HG03442 (cell line): ENCODE data around the gene AKT2.

ENCODE experiments used
- ATAC-seq: cut with Tn5 transposase; IDR thresholded peaks from one replicate; pipeline ENCODE4 v1.9.1; 2021; ENCODE audit warnings: mild to moderate bottlenecking, moderate library complexity; ENCODE audit not compliant: unreplicated experiment

AKT2 gene

DNA sequence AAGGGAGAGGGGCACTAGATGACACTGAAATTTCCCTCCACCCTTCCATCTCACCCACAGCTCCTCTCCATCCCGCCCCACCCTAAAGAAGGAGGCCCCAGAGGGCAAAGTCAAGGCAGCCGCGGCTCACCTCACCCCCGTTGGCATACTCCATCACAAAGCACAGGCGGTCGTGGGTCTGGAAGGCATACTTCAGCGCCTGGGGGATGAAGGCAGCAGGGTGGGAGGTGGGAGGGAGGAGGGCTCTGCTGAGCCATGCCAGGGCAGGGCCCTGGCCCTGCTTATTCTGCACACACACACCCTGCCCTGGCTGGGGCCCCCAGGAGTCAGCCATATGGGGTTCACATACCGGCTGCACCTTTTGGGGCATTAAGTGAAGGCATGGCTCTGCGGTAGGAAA lies 46.4 kb downstream of the AKT2 start:
- ATAC-seq: no peak

DNA sequence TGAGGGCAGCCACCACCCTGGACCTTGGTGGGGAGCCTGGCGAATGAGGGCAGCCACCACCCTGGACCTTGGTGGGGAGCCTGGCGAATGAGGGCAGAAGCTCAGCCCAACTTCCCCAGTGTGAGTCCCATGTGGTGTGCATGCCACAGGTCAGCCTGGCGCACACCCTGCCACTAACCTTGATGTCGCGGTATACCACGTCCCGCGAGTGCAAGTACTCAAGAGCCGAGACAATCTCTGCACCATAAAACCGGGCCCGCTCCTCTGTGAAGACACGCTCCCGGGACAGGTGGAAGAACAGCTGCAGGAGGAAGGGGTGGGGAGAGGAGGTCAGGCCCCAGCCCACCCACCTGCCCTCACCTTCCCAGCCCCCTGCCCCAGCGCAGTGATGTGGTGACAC lies 47.4 kb downstream of the AKT2 start:
- no peak for ATAC-seq

- no peak for ATAC-seq
Observed at GRCh38 chr19:40236366-40236765, 48.8 kb downstream of the AKT2 start.

DNA sequence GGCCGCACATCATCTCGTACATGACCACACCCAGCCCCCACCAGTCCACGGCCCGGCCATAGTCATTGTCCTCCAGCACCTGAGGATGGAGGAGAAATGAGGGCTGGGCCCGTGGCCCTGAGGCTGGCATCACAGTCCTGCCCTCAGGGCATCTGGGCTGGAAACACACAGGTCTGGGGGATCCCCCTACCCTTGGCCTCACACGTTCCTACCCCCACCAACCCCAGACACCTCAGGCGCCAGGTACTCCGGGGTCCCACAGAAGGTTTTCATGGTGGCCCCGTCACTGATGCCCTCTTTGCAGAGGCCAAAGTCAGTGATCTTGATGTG lies 49.2 kb downstream of the AKT2 start:
- no peak for ATAC-seq

- no peak for ATAC-seq
Observed at GRCh38 chr19:40235238-40236025, 49.7 kb downstream of the AKT2 start.

DNA sequence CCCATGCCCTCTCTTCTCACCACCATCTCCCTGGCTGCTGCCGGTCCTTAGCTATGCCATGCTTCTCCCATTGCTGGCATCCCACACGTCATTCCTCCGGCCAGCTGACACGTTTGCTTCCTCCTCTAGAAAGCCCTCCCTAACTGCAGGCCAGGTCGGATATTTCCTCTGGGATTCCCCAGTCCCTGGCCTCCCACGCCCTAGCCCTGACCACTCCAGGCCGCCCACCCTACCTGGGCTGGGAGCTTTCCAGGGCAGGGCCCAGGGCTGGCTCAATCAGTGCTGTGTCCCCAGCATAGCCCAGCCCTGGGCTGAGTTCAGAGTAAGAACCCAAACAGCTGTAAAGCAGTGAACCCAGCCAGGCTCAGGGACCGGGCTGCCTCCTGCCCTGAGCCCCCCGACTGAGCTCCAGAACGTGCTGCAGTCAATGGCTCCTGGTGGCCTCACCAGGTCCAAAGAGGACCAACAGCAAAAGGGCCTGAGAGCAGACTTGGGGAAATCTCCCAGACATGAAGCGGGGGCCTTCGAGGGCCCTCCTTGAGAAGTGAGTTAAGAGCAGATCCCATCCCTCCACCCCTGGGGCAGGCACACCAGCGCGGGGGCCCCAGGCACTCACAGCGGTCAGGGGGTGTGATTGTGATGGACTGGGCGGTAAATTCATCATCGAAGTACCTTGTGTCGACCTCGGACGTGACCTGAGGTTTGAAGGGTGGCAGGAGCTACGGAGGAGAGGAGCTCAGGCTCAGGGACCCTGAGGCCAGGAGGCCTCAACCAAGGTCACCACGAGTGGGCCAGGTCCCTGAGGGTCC lies 50.5 kb downstream of the AKT2 start:
- no peak for ATAC-seq

- ATAC-seq: no peak
Observed at GRCh38 chr19:40233811-40234389, 51.2 kb downstream of the AKT2 start.

DNA sequence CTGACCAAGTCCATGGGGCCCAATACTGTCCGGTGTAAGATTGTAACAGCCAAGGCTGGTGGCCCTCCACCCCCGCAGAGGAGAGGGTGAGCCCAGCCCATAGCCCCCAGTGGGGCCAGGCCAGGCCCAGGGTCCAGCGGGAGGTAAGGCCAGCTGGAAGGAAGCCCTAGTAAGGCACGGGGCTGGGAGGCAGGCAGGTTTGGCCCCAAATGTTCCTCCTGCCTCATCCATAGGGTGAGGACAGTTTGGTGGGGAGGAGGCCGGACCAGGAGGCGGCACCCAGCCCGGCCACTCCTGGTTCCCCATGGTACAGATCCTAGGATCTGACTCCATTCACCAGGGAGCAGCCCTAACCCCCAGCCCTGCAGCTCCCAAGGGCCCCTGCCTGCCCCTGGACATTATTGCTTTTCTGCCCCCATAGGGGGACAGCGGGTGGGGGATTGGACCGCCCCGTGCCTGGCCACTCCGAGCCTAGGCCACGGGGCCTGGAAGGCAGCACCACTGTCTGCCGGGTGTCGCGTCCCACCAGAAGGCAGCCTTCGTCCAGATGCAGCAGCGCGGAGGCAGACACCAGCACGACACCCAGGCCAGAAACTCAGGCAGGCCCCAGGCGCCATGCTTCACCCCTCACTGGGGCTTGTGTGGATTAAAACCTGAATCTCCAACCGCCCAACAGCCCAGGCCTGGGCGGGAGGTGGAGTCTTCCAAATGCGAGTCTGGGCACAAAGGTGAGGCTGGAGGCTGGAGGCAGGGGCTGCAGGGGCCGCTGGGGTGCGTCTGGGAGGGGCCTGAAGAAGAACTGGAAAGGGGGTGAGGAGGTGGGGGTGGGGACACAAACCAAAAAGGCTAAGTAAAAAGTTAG lies 52.0 kb downstream of the AKT2 start:
- no peak for ATAC-seq

DNA sequence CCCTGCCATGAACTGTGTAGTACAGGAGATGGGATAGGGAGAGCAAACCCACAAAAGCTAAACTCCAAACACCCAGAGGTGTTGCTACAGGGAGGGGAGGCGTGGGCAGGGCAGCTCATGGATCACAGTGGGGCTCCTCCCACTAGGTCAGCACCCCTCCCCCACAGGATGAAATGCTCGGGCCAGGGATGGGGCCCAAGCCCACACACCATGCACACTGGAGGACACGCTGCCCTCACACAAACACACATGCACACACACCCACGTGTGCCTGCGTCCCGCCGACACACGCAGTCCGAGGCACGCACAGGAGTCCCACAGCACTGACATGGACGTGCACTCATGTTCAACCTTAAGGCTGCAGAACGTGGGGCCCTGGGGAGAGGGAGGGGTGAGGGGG lies 52.7 kb downstream of the AKT2 start:
- ATAC-seq: no peak

DNA sequence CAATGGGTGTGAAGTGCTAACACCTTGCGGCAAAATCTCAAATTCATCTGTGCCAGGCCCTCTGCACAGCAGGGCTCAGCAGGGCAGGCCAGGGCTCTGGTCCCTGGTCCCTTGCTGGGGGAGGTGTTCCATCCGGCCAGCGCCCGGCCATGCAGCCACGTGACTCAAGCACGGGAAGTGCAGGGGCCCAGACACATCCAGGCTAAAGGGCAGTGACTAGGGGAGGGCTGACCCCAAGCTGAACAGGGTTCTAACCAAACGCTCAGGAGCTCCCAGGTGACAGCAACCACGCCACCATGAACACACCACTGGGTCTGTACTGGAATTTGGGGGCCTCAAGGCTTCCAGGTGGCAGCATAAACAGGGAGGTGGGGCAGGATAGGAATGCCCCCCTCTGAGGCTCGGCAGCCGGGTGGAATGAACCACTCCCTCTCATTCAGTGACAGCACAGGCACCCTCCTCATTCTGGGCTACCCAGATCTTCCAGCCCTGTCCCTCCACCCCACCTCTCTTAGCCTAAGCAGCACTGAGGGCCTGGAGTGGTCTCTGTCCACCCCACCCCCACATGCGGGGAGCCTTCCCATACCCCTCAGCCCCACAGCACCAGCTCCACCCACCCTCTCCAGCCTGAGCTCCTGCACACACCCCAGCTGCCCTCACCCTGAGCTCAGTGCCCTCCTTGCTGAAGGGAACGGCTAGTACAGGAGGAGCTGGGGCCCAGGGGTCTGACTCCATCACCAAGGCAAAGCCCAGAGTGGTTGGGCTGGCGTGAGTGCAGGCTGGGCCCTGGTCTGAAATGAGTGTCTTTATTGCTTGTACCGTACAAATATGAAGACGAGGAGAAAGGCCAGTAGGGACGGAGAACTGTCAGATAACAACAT lies 53.4 kb downstream of the AKT2 start:
- no peak for ATAC-seq

- no peak for ATAC-seq
Observed at GRCh38 chr19:40231057-40231456, 54.1 kb downstream of the AKT2 start.

- ATAC-seq: no peak
Observed at GRCh38 chr19:40229926-40230417, 55.2 kb downstream of the AKT2 start.

- ATAC-seq: no peak
Observed at GRCh38 chr19:40229484-40229883, 55.7 kb downstream of the AKT2 start.

DNA sequence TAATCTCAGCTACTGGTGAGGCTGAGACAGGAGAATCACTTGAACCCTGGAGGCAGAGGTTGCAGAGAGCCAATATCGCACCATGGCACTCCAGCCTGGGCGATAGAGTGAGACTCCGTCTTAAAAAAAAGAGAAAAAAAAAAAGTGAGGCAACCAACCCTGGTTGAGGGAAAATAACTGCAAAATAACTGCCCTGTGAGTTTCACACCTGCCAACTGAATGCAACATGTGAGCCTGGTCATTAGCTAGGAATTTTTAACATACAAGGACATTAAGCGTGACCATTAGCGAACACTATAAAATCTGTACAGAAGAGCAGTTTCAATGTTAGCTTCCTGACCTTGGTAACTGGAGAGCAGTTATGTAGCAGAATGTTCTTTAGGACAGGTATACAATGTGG lies 56.3 kb downstream of the AKT2 start:
- no peak for ATAC-seq

DNA sequence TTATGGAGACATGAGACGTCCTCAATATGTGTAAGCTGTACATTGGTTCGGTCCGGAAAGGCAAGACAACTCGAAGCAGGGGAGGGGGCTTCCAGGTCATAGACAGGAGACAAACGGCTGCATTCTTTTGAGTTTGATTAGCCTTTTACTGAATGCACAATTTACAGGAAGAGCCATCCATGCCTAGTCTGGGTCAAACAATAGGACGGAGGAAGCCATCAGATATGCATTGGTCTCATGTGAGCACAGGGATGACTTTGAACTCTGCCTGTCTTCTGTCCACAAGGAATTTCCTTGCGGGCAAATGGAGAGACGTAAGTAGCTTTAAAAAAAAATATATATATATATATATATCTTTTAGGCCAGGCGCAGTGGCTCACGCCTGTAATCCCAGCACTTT lies 56.8 kb downstream of the AKT2 start:
- no peak for ATAC-seq

- ATAC-seq: no peak
Observed at GRCh38 chr19:40225440-40226305, 59.5 kb downstream of the AKT2 start.

- no peak for ATAC-seq
Observed at GRCh38 chr19:40224342-40225150, 60.6 kb downstream of the AKT2 start.

- no peak for ATAC-seq
Observed at GRCh38 chr19:40223135-40223822, 61.9 kb downstream of the AKT2 start.
